B cell (primary cell): Measurements from ENCODE around the gene URB1. TPM values are rescaled to one million over a fixed set of nuclear protein-coding genes. Genes with fewer than 3 reads are reported as not detected.

Experiments used
- ATAC-seq: fragments of 200-7000 bp; cut with Tn5 transposase; one replicate; pipeline ENCODE4 v1.10.0; 2021; ENCODE audit warnings: low read depth, mild to moderate bottlenecking, moderate number of reproducible peaks, moderate library complexity
- CTCF ChIA-PET: fragments of 350-600 bp; sonication (Branson Sonifier 250); formaldehyde crosslinking; loops from one replicate; lab custom pipeline; 2021; ENCODE audit warnings: antibody characterized with exemption, inconsistent platforms; lab: Charles Lee
- POLR2A ChIA-PET: fragments of 350-600 bp; sonication (Branson Sonifier 250); formaldehyde crosslinking; loops from one replicate; lab custom pipeline; 2021; ENCODE audit warnings: antibody characterized with exemption; lab: Charles Lee
- DNase-seq: peaks from one replicate; pipeline ENCODE4 v3.0.0; 2013
- H2AFZ ChIP-seq: 2 replicates; pipeline ENCODE4 v1.6.1; 2012; ENCODE audit warnings: mild to moderate bottlenecking, low read depth, low read length; ENCODE audit not compliant: insufficient read depth, poor library complexity, severe bottlenecking
- H3K27ac ChIP-seq, 2 donors: 1 replicate in 1 of 2; 2 replicates in 1 of 2; pipeline ENCODE4 v1.5.1; 2012 to 2013; ENCODE audit warnings: low read length in 2 of 2, mild to moderate bottlenecking in 2 of 2, moderate library complexity in 1 of 2
- H3K27me3 ChIP-seq, 4 experiments: fragments of 200-600 bp in 1 of 4; sonication (generic) in 1 of 4; replicated peaks in 1 of 4; 1 replicate in 2 of 4; 2 replicates in 2 of 4; pipeline versions ENCODE4 v1.6.1 to v1.7.0; 2013 to 2016; ENCODE audit warnings: low read length in 3 of 4, mild to moderate bottlenecking in 2 of 4, mixed read lengths in 1 of 4, moderate library complexity in 1 of 4; ENCODE audit not compliant: insufficient read depth in 4 of 4, control insufficient read depth in 3 of 4; ENCODE audit errors: control extremely low read depth in 1 of 4
- H3K36me3 ChIP-seq, 2 experiments: replicated peaks in 1 of 2; 1 replicate in 1 of 2; 2 replicates in 1 of 2; pipeline versions ENCODE4 v1.6.1 to v1.7.1; 2013; ENCODE audit warnings: low read length in 1 of 2; ENCODE audit not compliant: insufficient read depth in 2 of 2, control insufficient read depth in 1 of 2; ENCODE audit errors: control extremely low read depth in 1 of 2, extremely low read depth in 1 of 2
- H3K4me1 ChIP-seq, 2 donors: fragments of 200-600 bp in 1 of 2; sonication (generic) in 1 of 2; 1 replicate in 1 of 2; 2 replicates in 1 of 2; pipeline versions ENCODE4 v1.5.1 to v1.6.1; 2013 to 2017; ENCODE audit warnings: low read length in 2 of 2; ENCODE audit not compliant: control insufficient read depth in 2 of 2, insufficient read depth in 2 of 2
- H3K4me2 ChIP-seq: replicated peaks from 2 replicates; pipeline ENCODE3; 2012; ENCODE audit warnings: mild to moderate bottlenecking, low read depth, low read length; ENCODE audit not compliant: poor library complexity, severe bottlenecking
- H3K4me3 ChIP-seq, 5 experiments: fragments of 200-600 bp in 1 of 5; sonication (generic) in 1 of 5; 1 replicate in 3 of 5; 2 replicates in 2 of 5; pipeline versions ENCODE4 v1.5.1 to v1.7.0; 2011 to 2016; ENCODE audit warnings: low read length in 4 of 5, mild to moderate bottlenecking in 4 of 5, low read depth in 2 of 5, control low read depth in 1 of 5, moderate library complexity in 1 of 5; ENCODE audit not compliant: insufficient read depth in 1 of 5; ENCODE audit errors: control extremely low read depth in 1 of 5, extremely low read depth in 1 of 5
- H3K79me2 ChIP-seq: fragments of 200-600 bp; sonication (generic); one replicate; pipeline ENCODE4 v1.6.0; 2016; ENCODE audit warnings: low read length; ENCODE audit not compliant: control insufficient read depth, insufficient read depth
- H3K9ac ChIP-seq: fragments of 200-600 bp; sonication (generic); 2 replicates; pipeline ENCODE4 v1.6.1; 2017; ENCODE audit warnings: mild to moderate bottlenecking, low read length, moderate library complexity
- H3K9me3 ChIP-seq, 3 donors: one replicate each; pipeline versions ENCODE4 v1.6.1 to v1.7.1; 2013; ENCODE audit warnings: low read length in 2 of 3; ENCODE audit not compliant: control insufficient read depth in 2 of 3, insufficient read depth in 1 of 3; ENCODE audit errors: control extremely low read depth in 1 of 3
- H4K20me1 ChIP-seq: 2 replicates; pipeline ENCODE4 v1.6.0; 2012; ENCODE audit warnings: mild to moderate bottlenecking, low read length; ENCODE audit not compliant: insufficient read depth, control insufficient read depth, poor library complexity, severe bottlenecking
- H3K27ac Mint-ChIP-seq: one replicate; pipeline ENCODE4 v1.8.0; 2021; ENCODE audit warnings: mixed read lengths
- H3K27me3 Mint-ChIP-seq: one replicate; pipeline ENCODE4 v1.8.0; 2021; ENCODE audit warnings: mixed read lengths
- H3K4me1 Mint-ChIP-seq: one replicate; pipeline ENCODE4 v1.8.0; 2021; ENCODE audit warnings: mixed read lengths
- H3K4me3 Mint-ChIP-seq: one replicate; pipeline ENCODE4 v1.8.0; 2021; ENCODE audit warnings: mixed read lengths
- H3K9me3 Mint-ChIP-seq: one replicate; pipeline ENCODE4 v1.8.0; 2022; ENCODE audit warnings: mixed read lengths; ENCODE audit not compliant: insufficient read depth
- EZH2 ChIP-seq: IDR thresholded peaks from 2 replicates; pipeline ENCODE4 v1.6.1; 2012; ENCODE audit warnings: borderline replicate concordance, low read depth, mild to moderate bottlenecking, moderate library complexity, low read length; ENCODE audit not compliant: insufficient read depth, poor library complexity, severe bottlenecking
- WGBS: methylation state at CpG from one replicate; pipeline ENCODE4 v1.1.5; 2013; ENCODE audit warnings: missing lambda C conversion rate; ENCODE audit not compliant: insufficient coverage; 5-methylcytosine and 5-hydroxymethylcytosine counted together
- intact Hi-C: fragments of 100-400 bp; cut with micrococcal nuclease; formaldehyde crosslinking; loops from one replicate; pipeline ENCODE4 v1.10.0; 2022
- polyA plus RNA-seq: library from polyadenylated mRNA; depleted of rRNA; stranded (reverse); fragments of >200 nt; gene quantifications from 2 replicates; pipeline ENCODE4 v1.2.3, GENCODE V29; 2012
- total RNA-seq, 2 donors: library from RNA; stranded (reverse); fragments of 120-200 nt in 1 of 2; gene quantifications; 1 replicate in 1 of 2; 2 replicates in 1 of 2; pipeline versions ENCODE4 v1.2.3 to v1.2.4, GENCODE V29; 2013 to 2022
- TF ChIP-seq, protein P1 (sequence below): fragments of 200-600 bp; IDR thresholded peaks from one replicate; pipeline ENCODE4 v1.8.0; 2022; ENCODE audit warnings: antibody characterized with exemption, mild to moderate bottlenecking

The URB1 gene
- total and polyA plus RNA-seq, 2 donors (not counting 1 experiment from before 2014, with no cell fraction given) = 4.7 to 15.2 TPM

DNA sequence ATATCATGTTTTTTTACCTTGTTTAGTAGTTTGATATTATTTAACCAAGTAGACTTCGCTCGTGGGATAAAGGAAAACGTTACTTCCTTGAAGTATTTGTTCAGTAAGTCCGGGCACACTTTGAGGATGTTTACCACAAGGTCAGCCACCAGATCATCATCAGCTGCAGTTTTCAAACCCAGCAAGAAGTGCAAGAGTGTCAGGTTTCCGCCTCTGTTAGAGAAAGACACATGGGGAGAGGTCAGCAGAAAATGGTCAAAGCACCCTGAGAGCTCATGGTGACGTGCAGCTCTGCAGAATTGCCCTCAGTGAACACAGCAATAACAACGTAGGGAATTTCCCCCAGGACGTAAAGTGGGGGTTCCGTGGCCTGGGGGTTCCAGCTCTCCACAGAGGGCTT is 24.4 kb downstream of the URB1 start:
- H4K20me1 ChIP-seq = no peaks in the 10 kb centered on the region
- H3K4me1 ChIP-seq = no peaks in the 10 kb centered on the region
- DNase-seq (no peak), ATAC-seq (no peak)
- no peak overlapping the region for H2AFZ ChIP-seq
- H3K27ac ChIP-seq = no peak overlapping the region
- H3K36me3 ChIP-seq = peaks cover 1 to 70% of the 10 kb centered on the region in 2 experiments
- ChIA-PET POLR2A (no interaction called here), CTCF (no interaction called here)
- Mint-ChIP-seq H3K9me3 (no peaks in the 10 kb centered on the region), H3K27ac (no peak overlapping the region), H3K4me3 (no peak overlapping the region), H3K4me1 (no peaks in the 10 kb centered on the region), H3K27me3 (no peaks in the 10 kb centered on the region)
- H3K4me3 ChIP-seq = no peak overlapping the region
- intact Hi-C loops = no loop called here
- no peaks in the 10 kb centered on the region for H3K27me3 ChIP-seq
- WGBS = 83% methylated on average over 1 of the region's 9 CpGs
- TF ChIP-seq EZH2 = no peak
- TF ChIP-seq, protein P1, sequence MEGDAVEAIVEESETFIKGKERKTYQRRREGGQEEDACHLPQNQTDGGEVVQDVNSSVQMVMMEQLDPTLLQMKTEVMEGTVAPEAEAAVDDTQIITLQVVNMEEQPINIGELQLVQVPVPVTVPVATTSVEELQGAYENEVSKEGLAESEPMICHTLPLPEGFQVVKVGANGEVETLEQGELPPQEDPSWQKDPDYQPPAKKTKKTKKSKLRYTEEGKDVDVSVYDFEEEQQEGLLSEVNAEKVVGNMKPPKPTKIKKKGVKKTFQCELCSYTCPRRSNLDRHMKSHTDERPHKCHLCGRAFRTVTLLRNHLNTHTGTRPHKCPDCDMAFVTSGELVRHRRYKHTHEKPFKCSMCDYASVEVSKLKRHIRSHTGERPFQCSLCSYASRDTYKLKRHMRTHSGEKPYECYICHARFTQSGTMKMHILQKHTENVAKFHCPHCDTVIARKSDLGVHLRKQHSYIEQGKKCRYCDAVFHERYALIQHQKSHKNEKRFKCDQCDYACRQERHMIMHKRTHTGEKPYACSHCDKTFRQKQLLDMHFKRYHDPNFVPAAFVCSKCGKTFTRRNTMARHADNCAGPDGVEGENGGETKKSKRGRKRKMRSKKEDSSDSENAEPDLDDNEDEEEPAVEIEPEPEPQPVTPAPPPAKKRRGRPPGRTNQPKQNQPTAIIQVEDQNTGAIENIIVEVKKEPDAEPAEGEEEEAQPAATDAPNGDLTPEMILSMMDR = no peak
- H3K9me3 ChIP-seq = no peaks in the 10 kb centered on the region
- no peak overlapping the region for H3K4me2 ChIP-seq
- H3K9ac ChIP-seq = no peak overlapping the region
- no peaks in the 10 kb centered on the region for H3K79me2 ChIP-seq

DNA sequence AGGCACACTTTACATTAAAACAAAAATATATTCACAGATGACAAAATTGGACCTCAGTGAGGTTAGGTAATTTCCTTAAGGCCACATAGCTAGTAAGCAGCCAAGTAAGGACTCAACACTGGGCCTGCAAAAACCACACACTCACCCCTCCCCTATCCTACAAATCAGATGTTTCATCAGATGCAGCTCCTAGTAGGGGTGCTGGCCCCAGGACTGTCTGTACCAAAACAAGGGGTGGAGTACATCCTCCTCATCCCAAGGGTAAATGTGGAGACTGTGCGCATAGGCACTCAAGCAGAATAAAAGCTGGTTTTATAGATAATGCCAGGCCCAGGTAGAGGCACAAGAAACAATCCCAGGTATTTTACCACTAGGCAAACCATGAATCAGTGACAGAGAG is 25.7 kb downstream of the URB1 start:
- Histone ChIP-seq H3K4me3 (no peak overlapping the region), H3K9me3 (no peaks in the 10 kb centered on the region), H3K4me2 (no peak overlapping the region), H2AFZ (no peak overlapping the region), H3K9ac (no peak overlapping the region), H3K4me1 (no peaks in the 10 kb centered on the region), H3K27ac (no peak overlapping the region), H3K79me2 (no peaks in the 10 kb centered on the region), H3K27me3 (no peaks in the 10 kb centered on the region), H3K36me3 (peaks cover under 1 to 72% of the 10 kb centered on the region in 2 experiments), H4K20me1 (no peaks in the 10 kb centered on the region)
- H3K9me3 Mint-ChIP-seq = no peaks in the 10 kb centered on the region
- no peaks in the 10 kb centered on the region for H3K27me3 Mint-ChIP-seq
- no peak for DNase-seq
- POLR2A ChIA-PET = no interaction called here
- intact Hi-C loops = no loop called here
- no peak overlapping the region for H3K27ac Mint-ChIP-seq
- no peaks in the 10 kb centered on the region for H3K4me1 Mint-ChIP-seq
- ATAC-seq = no peak
- no peak for TF ChIP-seq EZH2
- TF ChIP-seq, protein P1 = no peak
- no CpG with 5 or more reads among the region's 1 CpG for WGBS
- CTCF ChIA-PET = no interaction called here
- no peak overlapping the region for H3K4me3 Mint-ChIP-seq
